Bronchial epithelial cell (primary cell): ENCODE results near the gene C17orf58. TPM values are rescaled to one million over a fixed set of nuclear protein-coding genes. Genes with fewer than 3 reads are reported as not detected.
A peak's percentile ranks its signal among the peaks of the same experiment; 100 is the strongest.
"Not testable (repeated sequence)": the region's sequence is repeated elsewhere in the genome, so short reads cannot be mapped to it uniquely, and the experiment has no call there.

ENCODE experiments used
- DNase-seq: peaks from one replicate; pipeline ENCODE4 v3.0.0-alpha.2; 2010; ENCODE audit warnings: low read depth
- FAIRE-seq: peaks from 2 replicates; lab custom pipeline; 2011; peaks lifted over from hg19 to GRCh38; lab: Jason Lieb, UNC
- H3K27me3 ChIP-seq: 2 replicates; pipeline ENCODE4 v1.5.1; 2011; ENCODE audit warnings: low read length; ENCODE audit not compliant: control insufficient read depth, insufficient read depth
- H3K36me3 ChIP-seq: 2 replicates; pipeline ENCODE4 v1.5.1; 2011; ENCODE audit warnings: low read length; ENCODE audit not compliant: control insufficient read depth, insufficient read depth
- H3K4me3 ChIP-seq: 2 replicates; pipeline ENCODE4 v1.5.1; 2011; ENCODE audit warnings: mild to moderate bottlenecking, low read depth, low read length, control low read depth
- CTCF ChIP-seq: IDR thresholded peaks from 2 replicates; pipeline ENCODE4 v1.5.1; 2011; ENCODE audit warnings: mild to moderate bottlenecking, moderate library complexity, low read length, control low read depth, inconsistent platforms; ENCODE audit not compliant: insufficient read depth, severe bottlenecking
- total RNA-seq: library from RNA; depleted of rRNA; stranded (reverse); fragments of >200 nt; gene quantifications from 2 replicates; pipeline ENCODE4 v1.2.1, GENCODE V29; 2014

The C17orf58 gene
- 7.4 and 11.3 TPM in 2 replicates for total RNA-seq

- not testable (repeated sequence) for FAIRE-seq, H3K36me3 ChIP-seq, H3K27me3 ChIP-seq
- DNase-seq = peak; percentile 64
- H3K4me3 ChIP-seq = peak within 1 kb of the TSS; percentile 37
Measured at GRCh38 chr17:67996301-67997171, at the start of gene C17orf58. TSS of gene C17orf58 (minus strand) at chr17:67996469. CDS start at chr17:67996198, 271 bp downstream.

GRCh38 chr17:68036304-68037147 lies 40.3 kb upstream of the C17orf58 start:
- Histone ChIP-seq H3K36me3 (peaks cover 6% of the 10 kb centered on the region), H3K27me3 (no peaks in the 10 kb centered on the region), H3K4me3 (peak overlapping the region; percentile 96)
- DNase-seq (peak; percentile 70), FAIRE-seq (no peak)
- no peak for TF ChIP-seq CTCF

GRCh38 chr17:68035523-68036303 lies 39.4 kb upstream of the C17orf58 start, which contains the start of gene KPNA2:
TSS of gene KPNA2 (plus strand) at chr17:68035735. CDS start at chr17:68037133, 1,398 bp downstream.
- H3K4me3 ChIP-seq = peak within 1 kb of the TSS; percentile 96
- DNase-seq (peak; percentile 92), FAIRE-seq (no peak)

GRCh38 chr17:68035131-68035522 lies 38.9 kb upstream of the C17orf58 start:
- peak overlapping the region; percentile 17 for H3K4me3 ChIP-seq
- no peak for DNase-seq
- H3K27me3 ChIP-seq = no peaks in the 10 kb centered on the region
- peaks cover 3% of the 10 kb centered on the region for H3K36me3 ChIP-seq
- no peak for FAIRE-seq
- no peak for TF ChIP-seq CTCF

More at GRCh38 chr17:68035523-68036303, 39.4 kb upstream of the C17orf58 start, which contains the start of gene KPNA2:
- H3K36me3 ChIP-seq = peaks cover 4% of the 10 kb centered on the region
- H3K27me3 ChIP-seq = no peaks in the 10 kb centered on the region
- no peak for TF ChIP-seq CTCF

GRCh38 chr17:68034452-68034776 lies 38.1 kb upstream of the C17orf58 start:
- H3K36me3 ChIP-seq = peaks cover 3% of the 10 kb centered on the region
- DNase-seq (no peak), FAIRE-seq (no peak)
- no peak overlapping the region for H3K4me3 ChIP-seq
- H3K27me3 ChIP-seq = no peaks in the 10 kb centered on the region
- TF ChIP-seq CTCF = no peak
